ENCODE measurements around the gene MARCHF3.

The MARCHF3 gene

GRCh38 chr5:126987271-126987899, 43.0 kb downstream of the MARCHF3 start:
- no peak for DNase-seq (ENCODE audit: low read depth)
- H3K4me3 ChIP-seq (ENCODE audit: low read depth, low read length): no peak overlapping the region
- no peak for TF ChIP-seq CTCF (IDR thresholded peaks at IDR 0.05; ENCODE audit: insufficient read depth, low read depth, low read length, missing control alignments)

- TF ChIP-seq CTCF (IDR thresholded peaks at IDR 0.05; ENCODE audit: insufficient read depth, low read depth, low read length, missing control alignments): no peak
- no peak overlapping the region for H3K4me3 ChIP-seq (ENCODE audit: low read depth, low read length)
Measured at GRCh38 chr5:126984632-126985031, 45.7 kb downstream of the MARCHF3 start.

GRCh38 chr5:126983874-126984266, 46.5 kb downstream of the MARCHF3 start:
- no peak for DNase-seq (ENCODE audit: low read depth)
- no peak overlapping the region for H3K4me3 ChIP-seq (ENCODE audit: low read depth, low read length)
- TF ChIP-seq CTCF (IDR thresholded peaks at IDR 0.05; ENCODE audit: insufficient read depth, low read depth, low read length, missing control alignments): no peak

More at GRCh38 chr5:126984632-126985031, 45.7 kb downstream of the MARCHF3 start:
- DNase-seq (ENCODE audit: low read depth): no peak

- no peak for DNase-seq (ENCODE audit: low read depth)
- TF ChIP-seq CTCF (IDR thresholded peaks at IDR 0.05; ENCODE audit: insufficient read depth, low read depth, low read length, missing control alignments): no peak
- H3K4me3 ChIP-seq (ENCODE audit: low read depth, low read length): no peak overlapping the region
Measured at GRCh38 chr5:126982926-126983873, 47.2 kb downstream of the MARCHF3 start.

GRCh38 chr5:126982202-126982601, 48.2 kb downstream of the MARCHF3 start:
- no peak for TF ChIP-seq CTCF (IDR thresholded peaks at IDR 0.05; ENCODE audit: insufficient read depth, low read depth, low read length, missing control alignments)
- H3K4me3 ChIP-seq (ENCODE audit: low read depth, low read length): no peak overlapping the region

GRCh38 chr5:126981701-126982100, 48.7 kb downstream of the MARCHF3 start:
- no peak for DNase-seq (ENCODE audit: low read depth)
- no peak overlapping the region for H3K4me3 ChIP-seq (ENCODE audit: low read depth, low read length)
- no peak for TF ChIP-seq CTCF (IDR thresholded peaks at IDR 0.05; ENCODE audit: insufficient read depth, low read depth, low read length, missing control alignments)

More at GRCh38 chr5:126982202-126982601, 48.2 kb downstream of the MARCHF3 start:
- DNase-seq (ENCODE audit: low read depth): no peak

All from GM12865 (cell line).